ENCODE data around the gene COL6A3. TPM values are rescaled to one million over a fixed set of nuclear protein-coding genes. Genes with fewer than 3 reads are reported as not detected.
A peak's percentile ranks its signal among the peaks of the same experiment; 100 is the strongest.

The COL6A3 gene
- total RNA-seq, 1 donor = 1,478 TPM

- H3K4me3 ChIP-seq (ENCODE audit: low read depth, low read length) = no peak overlapping the region
- no peak for TF ChIP-seq CTCF (IDR thresholded peaks at IDR 0.05; ENCODE audit: insufficient read depth, low read length)
- peak; percentile 38 for DNase-seq (ENCODE audit: low read depth)
Observed at GRCh38 chr2:237345891-237346640, 67.9 kb downstream of the COL6A3 start.

- H3K4me3 ChIP-seq (ENCODE audit: low read depth, low read length) = no peak overlapping the region
- no peak for DNase-seq (ENCODE audit: low read depth)
- TF ChIP-seq CTCF (IDR thresholded peaks at IDR 0.05; ENCODE audit: insufficient read depth, low read length) = no peak
Observed at GRCh38 chr2:237345411-237345810, 68.6 kb downstream of the COL6A3 start.

GRCh38 chr2:237344942-237345341 lies 69.0 kb downstream of the COL6A3 start:
- no peak overlapping the region for H3K4me3 ChIP-seq (ENCODE audit: low read depth, low read length)
- no peak for DNase-seq (ENCODE audit: low read depth)
- TF ChIP-seq CTCF (IDR thresholded peaks at IDR 0.05; ENCODE audit: insufficient read depth, low read length) = no peak

GRCh38 chr2:237343993-237344392 lies 70.0 kb downstream of the COL6A3 start:
- DNase-seq (ENCODE audit: low read depth) = no peak
- no peak overlapping the region for H3K4me3 ChIP-seq (ENCODE audit: low read depth, low read length)
- no peak for TF ChIP-seq CTCF (IDR thresholded peaks at IDR 0.05; ENCODE audit: insufficient read depth, low read length)

- no peak for TF ChIP-seq CTCF (IDR thresholded peaks at IDR 0.05; ENCODE audit: insufficient read depth, low read length)
- H3K4me3 ChIP-seq (ENCODE audit: low read depth, low read length) = no peak overlapping the region
- no peak for DNase-seq (ENCODE audit: low read depth)
Observed at GRCh38 chr2:237341872-237342271, 72.1 kb downstream of the COL6A3 start.

- DNase-seq (ENCODE audit: low read depth) = no peak
- no peak for TF ChIP-seq CTCF (IDR thresholded peaks at IDR 0.05; ENCODE audit: insufficient read depth, low read length)
- no peak overlapping the region for H3K4me3 ChIP-seq (ENCODE audit: low read depth, low read length)
Observed at GRCh38 chr2:237337586-237337985, 76.4 kb downstream of the COL6A3 start.

GRCh38 chr2:237336131-237336530 lies 77.8 kb downstream of the COL6A3 start:
- DNase-seq (ENCODE audit: low read depth) = no peak
- H3K4me3 ChIP-seq (ENCODE audit: low read depth, low read length) = no peak overlapping the region
- no peak for TF ChIP-seq CTCF (IDR thresholded peaks at IDR 0.05; ENCODE audit: insufficient read depth, low read length)

Measured in fibroblast of the aortic adventitia (primary cell).